AG04450 (cell line): Measurements from ENCODE around the gene KRTAP5-3. TPM values are rescaled to one million over a fixed set of nuclear protein-coding genes. Genes with fewer than 3 reads are reported as not detected.

Experiments used
- CTCF ChIA-PET: fragments of 300-600, 350-600 bp; formaldehyde crosslinking; extraction: SDS; loops from one replicate; lab custom pipeline; 2022; ENCODE audit warnings: antibody characterized with exemption, inconsistent platforms; lab: Charles Lee
- POLR2A ChIA-PET: fragments of 350-600 bp; formaldehyde crosslinking; extraction: SDS; loops from one replicate; lab custom pipeline; 2021; ENCODE audit warnings: antibody characterized with exemption, inconsistent platforms; lab: Yijun Ruan, JAX
- DNase-seq: peaks from one replicate; pipeline ENCODE4 v3.0.0-alpha.2; 2011; ENCODE audit warnings: low read depth, low spot score
- H3K27ac ChIP-seq: one replicate; pipeline ENCODE4 v1.5.1; 2012; ENCODE audit warnings: low read depth, low read length, control low read depth
- H3K27me3 ChIP-seq: one replicate; pipeline ENCODE4 v1.6.0; 2012; ENCODE audit warnings: low read length; ENCODE audit not compliant: control insufficient read depth, insufficient read depth
- H3K4me3 ChIP-seq: 2 replicates; pipeline ENCODE4 v1.5.1; 2011; ENCODE audit warnings: mild to moderate bottlenecking, low read depth, low read length, control low read depth
- H3K9me3 ChIP-seq: 2 replicates; pipeline ENCODE4 v1.5.1; 2012; ENCODE audit warnings: low read length; ENCODE audit not compliant: control insufficient read depth, insufficient read depth
- polyA plus RNA-seq: library from polyadenylated mRNA; depleted of rRNA; stranded (reverse); fragments of >200 nt; gene quantifications from 2 replicates; pipeline ENCODE4 v1.2.3, GENCODE V29; 2011
- TF ChIP-seq, protein P1 (sequence below): IDR thresholded peaks from 2 replicates; pipeline ENCODE4 v1.5.1; 2011; ENCODE audit warnings: low read depth, low read length, control low read depth, inconsistent platforms

KRTAP5-3 gene
- polyA plus RNA-seq, 1 experiment, result not detected

DNA sequence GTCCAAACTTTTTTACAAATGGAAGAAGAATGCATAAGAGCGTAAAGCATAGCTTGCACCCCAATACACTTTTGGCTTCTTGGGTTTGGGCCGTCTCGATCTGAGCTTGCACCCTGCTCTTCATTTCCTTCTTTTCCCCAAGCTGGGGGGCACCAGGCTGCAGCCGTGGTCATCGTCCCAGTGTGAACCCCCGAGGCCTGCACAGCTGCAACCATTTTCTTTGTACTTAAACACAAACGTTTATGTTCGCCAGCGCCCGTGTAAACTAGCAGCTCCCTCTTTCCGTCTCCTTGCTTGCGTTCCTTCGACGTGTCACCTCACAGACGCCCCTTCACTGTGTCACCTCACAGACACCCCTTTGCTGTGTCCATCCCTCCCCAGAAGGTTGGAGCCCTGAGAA is 31.4 kb upstream of the KRTAP5-3 start:
- TF ChIP-seq, protein P1, sequence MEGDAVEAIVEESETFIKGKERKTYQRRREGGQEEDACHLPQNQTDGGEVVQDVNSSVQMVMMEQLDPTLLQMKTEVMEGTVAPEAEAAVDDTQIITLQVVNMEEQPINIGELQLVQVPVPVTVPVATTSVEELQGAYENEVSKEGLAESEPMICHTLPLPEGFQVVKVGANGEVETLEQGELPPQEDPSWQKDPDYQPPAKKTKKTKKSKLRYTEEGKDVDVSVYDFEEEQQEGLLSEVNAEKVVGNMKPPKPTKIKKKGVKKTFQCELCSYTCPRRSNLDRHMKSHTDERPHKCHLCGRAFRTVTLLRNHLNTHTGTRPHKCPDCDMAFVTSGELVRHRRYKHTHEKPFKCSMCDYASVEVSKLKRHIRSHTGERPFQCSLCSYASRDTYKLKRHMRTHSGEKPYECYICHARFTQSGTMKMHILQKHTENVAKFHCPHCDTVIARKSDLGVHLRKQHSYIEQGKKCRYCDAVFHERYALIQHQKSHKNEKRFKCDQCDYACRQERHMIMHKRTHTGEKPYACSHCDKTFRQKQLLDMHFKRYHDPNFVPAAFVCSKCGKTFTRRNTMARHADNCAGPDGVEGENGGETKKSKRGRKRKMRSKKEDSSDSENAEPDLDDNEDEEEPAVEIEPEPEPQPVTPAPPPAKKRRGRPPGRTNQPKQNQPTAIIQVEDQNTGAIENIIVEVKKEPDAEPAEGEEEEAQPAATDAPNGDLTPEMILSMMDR, result no peak
- Histone ChIP-seq H3K9me3 (no peaks in the 10 kb centered on the region), H3K27me3 (peaks cover 32% of the 10 kb centered on the region), H3K4me3 (no peak overlapping the region), H3K27ac (no peak overlapping the region)
- ChIA-PET CTCF (interaction anchor here (0.6 to 3.4 kb wide), 7 partner anchors 9 to 193 kb away, joined by 3 to 43 read pairs (median 3); partner anchors contain the start of gene KRTAP5-5), POLR2A (no interaction called here)
- DNase-seq, result no peak

DNA sequence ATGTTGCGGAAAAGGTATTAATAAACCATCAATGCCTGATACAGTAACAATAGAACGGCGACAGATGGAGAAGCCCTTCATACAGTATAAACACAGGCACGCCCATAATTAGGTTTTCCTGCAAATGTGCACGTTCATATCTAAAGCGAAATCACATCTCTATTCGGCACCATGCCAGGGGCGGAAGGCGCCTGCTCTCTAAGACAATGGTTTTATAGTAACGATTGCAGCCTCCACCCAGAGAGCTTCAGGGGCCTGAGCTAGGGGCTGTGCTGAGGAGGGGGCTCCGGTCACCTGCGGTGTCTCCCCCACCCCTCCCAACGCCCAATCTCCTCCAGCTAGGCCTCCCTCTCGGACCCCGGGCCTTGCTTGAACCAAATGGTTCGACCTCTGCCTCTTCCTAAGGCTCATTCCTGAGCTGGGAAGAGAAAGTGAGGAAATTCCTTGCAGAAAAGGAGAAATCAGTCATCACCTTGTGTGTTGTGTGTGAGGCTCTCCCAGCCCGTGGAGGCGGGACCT is 30.9 kb upstream of the KRTAP5-3 start:
- no peak overlapping the region for H3K27ac ChIP-seq
- no peaks in the 10 kb centered on the region for H3K9me3 ChIP-seq
- TF ChIP-seq, protein P1, result no peak
- no peak for DNase-seq
- POLR2A ChIA-PET, result no interaction called here
- peaks cover 32% of the 10 kb centered on the region for H3K27me3 ChIP-seq
- H3K4me3 ChIP-seq, result no peak overlapping the region
- CTCF ChIA-PET, result interaction anchor here (0.6 to 3.4 kb wide), 8 partner anchors 8 to 193 kb away, joined by 3 to 43 read pairs (median 3); partner anchors contain the start of gene KRTAP5-5

DNA sequence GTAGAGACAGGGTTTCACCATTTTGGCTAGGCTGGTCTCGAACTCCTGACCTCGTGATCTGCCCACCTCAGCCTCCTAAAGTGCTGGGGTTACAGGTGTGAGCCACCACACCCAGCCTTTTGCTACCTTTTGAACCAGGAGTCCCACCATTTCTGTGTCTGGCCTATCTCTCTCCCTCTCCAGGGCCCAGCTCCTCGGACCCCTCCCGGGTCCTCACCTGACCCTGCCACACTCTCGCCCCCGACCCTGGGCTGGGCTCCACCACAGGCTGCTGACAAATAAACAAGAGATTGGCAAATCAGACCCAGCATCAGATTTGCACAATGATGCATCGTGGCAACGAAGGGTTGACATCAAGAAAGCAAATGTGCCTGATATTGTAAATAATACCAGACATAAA is 30.1 kb upstream of the KRTAP5-3 start:
- ChIA-PET CTCF (interaction anchor here (0.8 to 3.4 kb wide), 5 partner anchors 11 to 513 kb away, joined by 3 to 43 read pairs (median 4); no protein-coding TSS in a partner anchor), POLR2A (no interaction called here)
- TF ChIP-seq, protein P1, result no peak
- Histone ChIP-seq H3K4me3 (no peak overlapping the region), H3K27me3 (peaks cover 31% of the 10 kb centered on the region), H3K27ac (no peak overlapping the region), H3K9me3 (no peaks in the 10 kb centered on the region)
- DNase-seq, result no peak

DNA sequence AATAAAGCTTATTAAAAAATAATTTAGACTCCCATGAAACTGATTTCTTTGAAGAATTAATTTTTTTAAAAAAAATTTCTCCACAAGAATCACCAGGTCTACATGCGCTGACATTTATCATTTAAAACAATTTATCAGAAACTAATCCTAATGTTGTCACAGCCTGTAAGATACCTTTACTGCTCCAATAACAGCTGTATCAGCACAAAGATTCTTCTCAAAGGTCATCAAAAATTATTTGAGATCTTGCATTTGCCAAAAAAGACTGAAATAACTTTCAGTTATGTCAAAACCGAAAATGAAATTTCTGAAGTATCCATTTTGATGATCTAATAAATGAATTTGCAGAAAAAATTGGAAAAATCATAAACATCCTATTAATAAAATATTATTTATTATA is 29.4 kb upstream of the KRTAP5-3 start:
- no peaks in the 10 kb centered on the region for H3K9me3 ChIP-seq
- H3K4me3 ChIP-seq, result no peak overlapping the region
- POLR2A ChIA-PET, result no interaction called here
- CTCF ChIA-PET, result interaction anchor here (1.1 to 3.4 kb wide), 4 partner anchors 14 to 514 kb away, joined by 3 to 43 read pairs (median 4); no protein-coding TSS in a partner anchor
- no peak for DNase-seq
- H3K27me3 ChIP-seq, result peaks cover 28% of the 10 kb centered on the region
- TF ChIP-seq, protein P1, result no peak
- no peak overlapping the region for H3K27ac ChIP-seq

DNA sequence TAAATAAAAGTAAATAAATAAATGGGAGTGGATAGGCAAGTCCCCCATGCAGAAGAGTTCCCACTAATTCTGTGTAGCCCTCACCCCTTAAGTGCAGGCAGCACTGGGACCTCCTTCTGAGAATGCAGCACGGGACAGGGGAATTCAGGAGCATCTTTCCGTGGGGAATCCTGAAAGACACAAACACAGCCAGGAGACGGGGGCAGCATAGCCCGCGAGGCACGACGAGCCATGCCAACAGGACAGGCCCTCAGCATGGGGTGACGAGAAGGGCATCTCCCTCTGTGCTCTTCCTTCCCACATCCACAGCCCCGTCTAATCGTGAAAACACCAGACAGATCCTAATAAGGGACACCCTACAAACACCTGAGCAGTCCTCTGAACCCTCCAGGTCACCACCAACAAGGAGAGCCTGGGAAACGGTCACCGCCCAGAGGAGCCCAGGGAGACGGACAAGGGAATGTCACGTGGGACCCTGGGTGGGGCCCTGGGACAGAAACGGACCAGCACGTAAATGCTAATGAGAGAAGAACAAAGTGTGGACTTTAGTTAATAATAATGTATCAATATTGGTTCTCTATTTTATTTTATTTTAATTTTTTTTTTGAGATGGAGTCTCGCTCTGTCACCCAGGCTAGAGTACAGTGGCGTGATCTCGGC is 28.2 kb upstream of the KRTAP5-3 start:
- DNase-seq, result no peak
- Histone ChIP-seq H3K4me3 (no peak overlapping the region), H3K27me3 (peaks cover 36% of the 10 kb centered on the region), H3K9me3 (no peaks in the 10 kb centered on the region), H3K27ac (no peak overlapping the region)
- POLR2A ChIA-PET, result no interaction called here
- TF ChIP-seq, protein P1, result no peak
- CTCF ChIA-PET, result no interaction called here
